ENCODE results near the gene DUOX1.

Gene DUOX1

DNA sequence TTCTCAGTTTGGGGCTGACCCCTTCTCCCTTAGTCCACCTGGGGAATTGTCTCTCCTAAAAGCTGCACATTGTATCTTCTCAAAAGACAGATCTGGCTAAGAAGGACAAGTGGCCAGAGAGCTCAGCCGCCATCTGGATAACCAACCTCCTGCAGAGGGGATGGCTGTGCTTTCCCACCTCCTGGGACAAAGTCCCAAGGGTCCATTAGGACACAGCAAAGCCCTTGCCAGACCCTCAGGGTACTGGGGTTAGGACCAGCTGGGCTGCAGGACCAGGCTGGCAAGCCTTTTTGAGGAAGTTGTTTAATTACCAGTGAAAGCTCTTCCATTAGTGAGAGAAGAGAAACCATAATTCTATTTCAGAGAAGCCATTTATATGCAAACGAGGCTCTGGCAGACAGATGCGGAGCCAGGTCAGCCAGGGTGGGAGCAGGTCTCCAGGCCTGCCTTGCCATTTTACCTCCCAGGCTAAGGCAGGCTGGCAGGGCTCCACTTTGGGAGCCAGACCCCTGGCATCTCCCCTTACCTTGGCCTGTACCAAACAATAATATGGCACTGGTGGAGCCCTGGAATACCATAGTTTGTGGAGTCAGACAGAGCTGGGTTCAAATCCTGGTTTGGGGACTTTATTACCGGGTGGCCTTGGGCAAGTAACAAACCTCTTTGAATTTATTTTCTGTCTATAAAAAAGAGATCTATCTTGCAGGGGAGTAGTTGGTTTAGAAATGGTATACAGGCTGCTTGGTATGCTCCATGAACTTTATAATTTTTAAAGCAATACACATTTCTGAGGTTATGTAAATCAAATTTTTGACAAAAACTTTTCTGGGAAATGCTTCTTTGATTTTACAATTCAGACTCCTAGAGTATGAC lies 40.0 kb downstream of the DUOX1 start:
- DNase-seq, result no peak

DNA sequence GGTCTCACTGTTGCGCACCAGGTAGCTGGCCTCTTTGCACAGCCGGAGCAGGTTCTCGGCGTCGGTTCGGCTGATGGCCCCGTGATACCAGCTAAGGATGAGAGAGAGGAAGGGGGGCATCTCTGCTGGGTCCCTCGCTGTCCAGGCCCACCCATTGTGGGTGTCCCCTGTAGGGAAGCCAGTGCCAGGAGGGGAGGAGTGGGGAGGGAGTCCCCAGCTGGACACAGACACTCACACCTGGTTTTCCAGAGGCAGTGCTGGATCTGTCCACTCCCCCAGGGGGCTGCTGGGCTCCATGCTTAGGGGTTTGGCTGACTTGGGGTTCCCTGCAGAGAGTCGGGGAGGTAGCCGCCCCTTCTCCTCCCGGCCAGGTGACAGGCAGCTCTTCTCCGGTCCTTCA lies 42.1 kb downstream of the DUOX1 start:
- DNase-seq, result no peak

DNA sequence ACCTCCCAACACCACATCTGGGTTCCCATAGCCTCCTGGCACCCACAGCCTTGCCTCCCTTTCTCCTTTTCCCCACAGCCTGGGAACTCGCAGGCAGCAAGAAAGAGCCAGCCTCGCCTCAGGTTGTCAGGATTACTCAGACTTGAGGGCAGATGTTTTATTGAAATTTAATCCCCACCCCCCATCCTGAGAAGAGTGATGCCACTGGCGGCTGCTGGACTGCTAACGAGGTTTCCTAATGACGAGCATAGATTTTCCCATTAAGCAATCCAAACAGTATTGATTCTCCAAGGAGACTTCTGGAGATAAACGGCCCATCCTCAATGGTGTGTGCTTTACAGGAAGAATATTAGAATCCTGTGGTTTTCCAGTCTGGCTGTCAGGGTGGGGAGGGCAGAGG lies 44.3 kb downstream of the DUOX1 start:
- DNase-seq, result no peak

DNA sequence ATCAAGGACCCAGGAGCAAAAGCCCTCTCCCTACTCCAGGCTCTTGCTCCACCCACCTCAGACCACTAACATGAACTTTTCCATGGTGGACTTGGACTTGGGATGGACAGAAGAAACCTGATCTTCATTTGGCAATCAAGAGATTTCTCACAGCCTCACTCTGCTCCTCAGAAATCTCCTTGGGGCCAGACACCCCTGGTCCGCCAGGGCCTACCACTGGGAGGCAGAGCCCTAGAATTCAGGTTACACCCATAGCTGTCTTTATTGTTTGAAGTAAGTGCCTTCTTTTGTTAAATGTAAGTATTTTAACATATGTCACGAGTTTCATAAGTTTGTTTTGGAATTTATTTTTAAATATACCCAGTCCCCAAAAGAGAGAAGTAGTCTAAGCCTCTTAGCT lies 44.8 kb downstream of the DUOX1 start:
- DNase-seq, result no peak

DNA sequence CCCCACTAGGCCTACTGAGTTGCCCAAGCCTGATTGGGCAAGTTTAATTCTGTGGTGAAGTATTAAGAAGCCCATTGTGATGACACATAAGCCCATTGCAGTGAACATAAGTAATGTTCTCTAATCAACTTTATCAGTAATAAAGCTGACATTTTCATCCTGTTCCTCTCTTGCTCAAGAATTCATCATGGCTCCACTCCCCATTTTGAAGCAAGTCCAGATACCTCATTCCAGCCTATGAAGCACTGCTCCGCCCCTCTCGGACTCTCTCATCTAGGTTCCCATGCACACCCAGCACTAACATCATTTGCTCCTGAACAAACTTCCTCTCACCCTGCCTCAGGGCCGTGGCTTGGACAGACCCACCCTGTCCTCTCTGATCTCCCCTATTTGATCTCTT lies 47.5 kb downstream of the DUOX1 start:
- no peak for DNase-seq

DNA sequence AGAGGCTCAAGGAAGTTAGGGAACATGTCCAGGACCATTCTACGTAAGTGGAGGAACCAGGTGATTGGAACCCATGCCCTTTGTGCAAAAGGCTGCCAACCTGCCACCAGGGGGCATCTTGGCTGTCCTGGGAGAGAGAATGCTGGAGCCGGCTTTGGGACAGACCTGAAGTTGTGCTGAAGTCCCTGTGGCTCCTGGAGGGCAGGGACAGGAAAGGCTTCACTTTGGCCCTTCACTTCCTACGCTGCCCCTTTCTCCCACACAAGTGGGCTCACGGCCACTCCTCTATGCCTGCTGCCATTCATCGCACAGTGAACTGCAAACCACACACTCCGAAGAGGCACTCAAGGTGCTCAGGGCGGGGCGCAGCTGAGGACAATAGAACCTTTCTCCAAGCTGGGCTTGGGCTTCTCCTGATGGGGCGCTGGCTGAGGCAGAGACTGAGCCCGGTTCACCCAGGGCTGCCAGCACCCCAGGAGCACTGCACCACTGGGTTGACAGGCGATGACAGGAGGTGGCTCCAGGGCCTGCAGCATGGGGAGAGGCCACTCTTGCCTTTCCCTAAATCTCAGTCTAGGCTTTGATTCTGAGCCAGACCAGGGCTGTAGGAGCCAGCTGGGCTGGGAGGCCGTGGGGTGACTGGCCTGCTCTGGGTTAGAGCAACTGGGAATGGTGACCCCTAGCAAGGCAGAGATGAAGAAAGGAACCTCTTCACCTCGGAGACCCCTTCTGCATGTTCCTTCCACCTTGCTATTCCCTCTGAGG lies 49.6 kb downstream of the DUOX1 start:
- peak in 2 of 4 experiments; percentile 19 to 35 for DNase-seq

DNA sequence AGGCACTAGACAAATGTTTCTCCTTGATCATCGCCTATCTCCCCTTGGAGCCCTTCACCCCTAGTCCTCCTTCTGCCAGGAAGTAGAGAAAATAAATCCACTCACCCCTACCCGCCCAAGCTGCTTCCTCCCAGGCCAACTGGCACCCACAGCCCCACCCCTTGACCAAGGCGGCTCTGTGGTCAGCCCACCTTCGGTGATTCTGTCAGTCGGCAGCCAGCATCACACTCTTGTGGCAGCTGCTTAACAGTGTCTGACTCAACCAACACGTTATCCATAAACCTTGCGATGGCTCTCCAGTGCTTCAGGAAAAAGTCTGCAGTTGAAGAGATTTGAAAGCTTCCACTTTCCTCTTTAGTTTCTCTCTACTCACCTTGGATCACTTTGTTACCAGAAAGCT lies 50.4 kb downstream of the DUOX1 start:
- no peak for DNase-seq

DNA sequence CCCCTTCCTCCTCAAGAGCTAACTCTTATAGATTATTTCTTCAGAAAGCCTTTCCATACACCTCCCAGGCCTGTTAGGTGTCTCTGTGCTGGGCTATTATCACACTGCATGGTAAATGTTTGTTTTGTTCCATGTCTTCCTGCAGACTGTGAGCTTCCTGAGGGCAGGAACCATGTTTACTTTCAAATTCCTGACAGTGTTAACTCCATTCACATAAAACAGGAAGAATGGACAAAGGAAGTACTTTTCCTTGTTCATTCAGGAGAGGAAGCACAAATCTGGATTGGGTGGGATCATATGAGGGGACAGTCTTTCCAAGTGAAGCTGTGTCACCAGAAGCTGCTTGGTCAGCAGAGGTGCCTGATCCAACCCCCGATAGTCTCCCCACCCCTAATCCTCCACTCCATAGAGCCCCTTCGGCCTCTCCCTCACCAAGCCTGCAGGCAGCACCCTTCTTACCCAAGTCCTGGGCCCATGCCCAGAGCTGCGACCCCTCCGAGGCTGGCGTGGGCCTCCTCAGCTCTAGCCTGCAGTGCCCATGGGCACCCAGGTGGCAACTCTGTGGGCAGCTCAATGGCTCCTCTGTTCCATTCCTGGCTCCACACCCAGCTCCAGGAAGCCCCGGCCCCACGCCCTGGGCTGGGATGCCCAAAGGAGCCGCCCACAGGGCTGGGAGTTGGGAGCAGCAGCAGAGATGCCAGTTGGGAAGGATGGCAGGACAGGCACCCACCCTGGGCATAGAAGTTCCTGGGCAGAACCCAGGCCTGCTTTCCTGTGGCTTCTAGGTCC lies 51.0 kb downstream of the DUOX1 start:
- no peak for DNase-seq

GRCh38 chr15:45181491-45182285 lies 51.9 kb downstream of the DUOX1 start:
- no peak for DNase-seq

DNA sequence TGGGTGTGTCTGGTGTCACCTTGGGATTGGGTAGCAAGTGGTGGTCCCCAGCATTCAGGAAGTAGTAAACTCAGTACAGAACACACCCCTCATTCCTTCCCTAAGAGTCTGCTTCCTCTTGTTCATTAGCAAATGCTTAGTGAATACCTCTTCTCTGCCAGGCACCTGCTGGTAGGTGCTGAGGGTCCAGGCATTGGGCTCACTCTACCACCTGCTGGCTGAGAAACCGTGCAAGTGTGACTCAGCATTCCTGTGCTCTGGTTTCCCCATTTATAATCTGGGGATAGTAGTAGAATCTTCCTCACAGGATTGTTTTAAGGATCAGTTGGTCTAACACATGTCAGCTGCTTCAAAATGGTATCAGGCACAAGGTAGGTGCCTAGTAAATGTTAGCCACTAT lies 53.2 kb downstream of the DUOX1 start:
- DNase-seq, result no peak

DNA sequence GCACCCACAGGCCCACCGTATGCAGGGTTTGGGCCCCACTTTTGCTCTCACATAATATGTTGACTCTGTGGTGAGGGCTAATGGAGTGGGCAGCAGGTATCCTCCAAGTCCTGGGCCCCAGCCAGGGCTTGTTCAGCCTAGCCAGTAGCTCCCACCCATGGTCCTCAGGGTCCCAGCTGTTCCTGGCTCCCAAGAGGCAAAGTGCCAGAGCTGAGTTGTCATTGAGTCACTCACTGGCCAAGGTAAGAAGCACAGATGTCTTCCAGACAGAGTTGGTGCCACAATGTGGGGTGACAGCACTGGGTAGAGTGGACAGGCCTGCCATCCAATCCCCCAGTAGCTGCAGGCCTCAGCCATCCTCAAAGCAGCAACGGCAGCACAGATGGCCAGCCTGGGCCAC lies 53.7 kb downstream of the DUOX1 start:
- no peak for DNase-seq

DNA sequence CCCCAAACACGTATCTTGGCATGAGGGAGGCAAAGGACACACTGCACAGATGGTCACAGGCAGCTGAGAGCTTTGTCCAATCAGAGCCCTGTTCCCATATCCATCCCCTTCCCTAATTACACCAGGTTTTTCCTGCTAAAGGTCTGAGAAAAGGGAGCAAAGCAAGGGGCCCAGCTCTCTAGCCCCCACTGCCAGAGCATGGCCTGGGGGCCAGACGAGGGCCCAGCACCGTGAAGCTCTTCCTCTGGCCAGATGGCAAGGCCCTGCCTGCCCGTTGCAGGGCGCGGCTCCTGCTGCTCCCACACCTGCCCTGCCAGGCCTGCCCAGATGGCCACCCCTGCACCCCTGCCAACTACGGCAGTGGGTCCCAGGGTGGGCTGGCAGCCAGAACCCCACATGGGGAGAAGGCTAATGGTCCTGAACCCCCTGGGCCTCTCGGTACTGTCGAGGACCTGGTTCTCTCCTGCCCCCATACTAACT lies 54.8 kb downstream of the DUOX1 start:
- no peak for DNase-seq

DNA sequence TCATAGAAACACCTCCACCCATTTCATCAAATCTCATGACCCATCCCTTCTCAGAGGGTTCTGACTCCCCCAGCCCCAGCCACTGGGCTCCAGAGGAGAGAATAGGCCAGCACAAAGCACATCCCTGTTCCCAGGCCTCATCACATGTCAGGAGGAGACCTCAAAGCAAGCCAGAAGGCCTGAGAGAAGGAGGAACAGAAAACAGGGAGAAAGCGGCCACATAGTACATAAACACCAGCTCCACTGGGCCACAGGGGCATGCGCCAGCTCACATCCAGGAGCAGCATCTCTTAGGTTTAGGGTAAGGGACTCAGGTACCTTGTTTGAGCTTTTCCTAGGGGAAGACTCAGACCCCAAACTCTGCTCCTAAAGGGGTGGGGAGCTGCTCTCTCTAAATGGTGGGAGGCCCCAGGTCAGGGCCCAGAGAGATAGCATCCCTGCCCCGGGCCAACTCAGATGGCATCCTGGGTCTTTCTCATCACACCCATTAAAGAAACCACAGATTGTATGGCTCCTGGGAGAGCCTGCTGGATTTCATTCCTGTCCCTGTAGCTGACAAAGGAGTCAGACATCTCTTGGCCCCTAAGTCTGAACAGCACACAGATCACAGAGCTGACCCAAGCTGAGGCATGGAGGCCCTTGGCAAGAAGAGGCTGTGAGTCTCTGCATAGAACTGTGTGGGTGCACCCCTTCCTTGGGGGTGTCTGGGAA lies 55.4 kb downstream of the DUOX1 start:
- no peak for DNase-seq

DNA sequence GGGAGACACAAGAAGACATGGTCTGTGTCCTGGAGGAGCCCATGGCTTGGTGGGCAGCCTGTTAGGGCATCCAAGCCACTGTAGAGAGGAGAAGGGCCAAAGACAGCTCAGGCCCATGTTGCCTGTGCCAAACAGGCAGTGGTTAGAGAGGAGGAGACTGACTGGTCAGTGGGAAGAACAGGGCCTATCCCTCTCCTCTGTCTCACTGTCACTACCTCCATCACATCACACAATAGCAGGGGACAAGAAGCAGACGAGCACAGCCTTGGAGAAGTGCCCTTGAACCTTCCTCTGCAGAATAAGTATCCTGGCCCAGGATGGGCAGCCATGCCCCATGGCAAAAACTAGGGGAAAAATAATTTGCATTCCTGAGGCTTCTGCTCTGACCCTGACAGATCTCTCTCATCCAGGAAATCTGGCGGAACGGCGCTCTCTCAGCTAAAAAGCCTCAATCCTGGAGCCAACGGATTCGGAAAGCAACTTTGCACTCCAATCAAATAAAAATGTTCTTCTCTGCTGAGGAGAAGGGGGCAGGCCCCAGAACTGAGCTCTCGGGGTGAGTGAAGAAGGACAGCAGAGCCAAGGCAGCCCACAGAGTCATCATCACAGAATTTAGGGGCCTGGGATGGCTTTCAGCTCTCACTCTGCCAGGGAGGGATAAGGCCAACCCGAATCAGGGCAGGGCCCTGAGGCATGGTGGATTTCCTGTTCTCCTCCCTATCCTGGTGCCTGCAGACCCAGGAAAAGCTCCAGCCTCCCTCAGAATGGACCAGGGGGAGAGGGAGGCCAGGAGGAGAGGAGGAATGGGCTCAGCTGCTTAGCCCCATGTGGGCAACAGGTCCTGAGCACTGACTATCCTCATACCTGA lies 56.3 kb downstream of the DUOX1 start:
- DNase-seq, result no peak

GRCh38 chr15:45186771-45187577 lies 57.2 kb downstream of the DUOX1 start:
- no peak for DNase-seq

GRCh38 chr15:45187578-45187893 lies 57.7 kb downstream of the DUOX1 start:
- DNase-seq, result no peak

DNA sequence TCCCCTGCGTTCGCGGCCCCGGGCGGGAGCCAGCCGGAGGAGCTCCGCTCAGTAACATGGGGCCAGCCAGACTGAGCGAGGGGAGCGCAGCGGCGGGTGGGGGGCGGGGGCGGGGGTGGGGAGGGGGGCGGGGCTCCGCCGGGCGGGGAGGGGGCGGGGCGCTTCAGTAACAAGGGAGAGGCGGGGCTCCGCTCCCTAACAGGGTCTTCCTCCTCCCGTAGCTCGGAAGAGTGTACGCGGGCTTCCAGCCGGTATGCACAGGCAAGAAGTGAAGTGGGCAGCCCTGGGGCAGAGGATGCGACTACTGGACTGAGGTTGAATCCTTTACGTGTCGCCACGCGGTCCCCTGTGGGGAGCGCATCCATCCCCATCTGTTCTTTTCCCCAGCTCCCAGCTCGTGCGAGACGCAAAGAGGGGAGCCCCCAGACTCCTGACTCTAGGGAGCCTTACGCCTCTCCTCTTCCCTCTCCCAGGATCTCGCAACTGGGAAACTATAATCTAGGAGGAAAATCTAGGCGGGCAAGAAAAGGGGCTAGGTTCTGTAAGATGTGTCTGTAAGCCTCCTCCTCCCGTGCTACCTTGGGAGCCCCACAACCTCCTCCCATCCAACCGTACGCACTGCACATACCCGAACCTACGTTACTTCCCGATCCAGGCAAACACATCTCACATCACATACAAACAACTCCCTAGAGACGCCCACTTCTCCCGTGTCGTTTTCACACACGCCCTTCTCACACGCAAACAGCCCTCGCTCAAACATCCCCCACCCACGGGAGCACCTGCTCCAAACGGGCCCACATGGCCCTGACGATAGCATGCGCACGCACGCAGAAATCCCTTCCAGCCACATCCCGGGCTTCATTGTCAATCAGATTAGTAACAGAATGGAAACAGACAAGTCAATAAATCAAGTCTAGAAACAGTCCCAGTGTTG lies 58.4 kb downstream of the DUOX1 start, which contains the start of gene SHF:
Gene SHF (minus strand): TSS at position 73 of the 937 bp plus-strand sequence. CDS start 15 bp downstream, at position 58.
- DNase-seq, result peak; percentile 33 to 59 (median 44)

DNA sequence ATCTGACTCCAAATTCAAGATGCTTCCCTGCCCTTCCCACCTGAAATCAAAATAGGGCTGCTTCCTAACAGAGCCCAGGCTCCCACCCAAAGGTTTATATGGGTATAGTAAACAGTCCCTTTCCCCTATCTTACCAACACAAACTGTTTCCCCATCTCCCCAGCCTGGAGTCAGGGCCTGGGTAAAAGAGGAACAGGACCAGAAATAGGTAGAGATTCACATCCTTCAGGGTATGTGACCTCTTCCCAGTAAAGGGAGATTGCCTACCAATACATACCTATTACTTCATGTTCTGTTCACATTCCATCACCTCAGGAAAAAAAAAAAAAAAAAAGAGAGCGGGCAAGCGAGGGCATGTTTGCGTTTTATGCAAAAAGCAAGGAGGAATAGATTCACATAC lies 67.7 kb downstream of the DUOX1 start:
- no peak for DNase-seq

Measured in activated naive CD4-positive, alpha-beta T cell (primary cell).